GM23248 (cell line): ENCODE data around the gene PRKCE. TPM values are rescaled to one million over a fixed set of nuclear protein-coding genes. Genes with fewer than 3 reads are reported as not detected.

Source experiments
- DNase-seq: peaks from one replicate; pipeline ENCODE4 v3.0.0-alpha.2; 2015
- H2AFZ ChIP-seq: fragments of 200-600 bp; sonication (generic); 2 replicates; pipeline ENCODE4 v1.6.1; 2016; ENCODE audit warnings: antibody characterized with exemption
- H3F3A ChIP-seq: fragments of 200-600 bp; sonication (generic); 2 replicates; pipeline ENCODE4 v1.6.1; 2016; ENCODE audit warnings: mild to moderate bottlenecking, antibody characterized with exemption, mixed run types; ENCODE audit not compliant: insufficient read depth
- H3K27ac ChIP-seq: fragments of 200-600 bp; sonication (generic); 2 replicates; pipeline ENCODE4 v1.5.1; 2016; ENCODE audit warnings: mild to moderate bottlenecking
- H3K27me3 ChIP-seq: fragments of 200-600 bp; sonication (generic); replicated peaks from 2 replicates; pipeline ENCODE4 v1.6.1; 2016; ENCODE audit warnings: mild to moderate bottlenecking; ENCODE audit not compliant: insufficient read depth
- H3K36me3 ChIP-seq: fragments of 200-600 bp; sonication (generic); 2 replicates; pipeline ENCODE4 v1.6.1; 2016; ENCODE audit warnings: low read depth, mild to moderate bottlenecking
- H3K4me1 ChIP-seq: fragments of 200-600 bp; sonication (generic); 2 replicates; pipeline ENCODE4 v1.6.1; 2016; ENCODE audit warnings: mild to moderate bottlenecking; ENCODE audit not compliant: insufficient read depth
- H3K4me2 ChIP-seq: fragments of 200-600 bp; sonication (generic); one replicate; pipeline ENCODE4 v1.6.1; 2016; ENCODE audit warnings: mild to moderate bottlenecking; ENCODE audit not compliant: unreplicated experiment
- H3K4me3 ChIP-seq: fragments of 200-600 bp; sonication (generic); 2 replicates; pipeline ENCODE4 v1.5.1; 2016; ENCODE audit warnings: mild to moderate bottlenecking
- H3K79me2 ChIP-seq: fragments of 200-600 bp; sonication (generic); 2 replicates; pipeline ENCODE4 v1.6.1; 2016; ENCODE audit warnings: mild to moderate bottlenecking; ENCODE audit not compliant: insufficient read depth
- H3K9ac ChIP-seq: fragments of 200-600 bp; sonication (generic); 2 replicates; pipeline ENCODE4 v1.6.1; 2016; ENCODE audit warnings: mild to moderate bottlenecking
- H3K9me2 ChIP-seq: fragments of 200-600 bp; sonication (generic); 2 replicates; pipeline ENCODE4 v1.6.1; 2016; ENCODE audit warnings: mixed run types, mild to moderate bottlenecking, moderate library complexity; ENCODE audit not compliant: insufficient read depth
- H3K9me3 ChIP-seq: fragments of 200-600 bp; sonication (generic); one replicate; pipeline ENCODE4 v1.6.1; 2017; ENCODE audit warnings: low read depth
- H4K20me1 ChIP-seq: fragments of 200-600 bp; sonication (generic); 2 replicates; pipeline ENCODE4 v1.6.0; 2016; ENCODE audit not compliant: insufficient read depth
- EZH2 ChIP-seq: fragments of 200-600 bp; sonication (generic); IDR thresholded peaks from 2 replicates; pipeline ENCODE4 v1.6.1; 2018; ENCODE audit warnings: antibody characterized with exemption, mild to moderate bottlenecking; ENCODE audit not compliant: insufficient read depth, poor library complexity, severe bottlenecking
- EZH2phosphoT487 ChIP-seq: fragments of 200-600 bp; sonication (generic); IDR thresholded peaks from 2 replicates; pipeline ENCODE4 v1.6.1; 2018; ENCODE audit warnings: antibody characterized with exemption, moderate library complexity, mild to moderate bottlenecking, low read depth; ENCODE audit not compliant: insufficient read depth
- WGBS, 2 experiments: methylation state at CpG; one replicate each; pipeline ENCODE4 v1.1.6; 2015 to 2017; ENCODE audit warnings: low lambda C conversion rate in 2 of 2, low coverage in 1 of 2; ENCODE audit errors: missing lambda C conversion rate in 2 of 2; 5-methylcytosine and 5-hydroxymethylcytosine counted together
- in situ Hi-C: fragments of 300-500 bp; cut with MboI; formaldehyde crosslinking; loops from 2 replicates; pipeline ENCODE4 v1.15.0; 2020
- polyA plus RNA-seq: library from polyadenylated mRNA; unstranded; fragments of >200 nt; fragmentation: Nextera tagmentation; extraction: Ambion mirVana; gene quantifications from 2 replicates; pipeline ENCODE4 v1.2.1, GENCODE V29; 2016
- total RNA-seq: library from RNA; depleted of rRNA; stranded (reverse); fragments of >200 nt; shearing (Covaris generic); gene quantifications from 2 replicates; pipeline ENCODE4 v1.2.3, GENCODE V29; 2014

Gene PRKCE
- total and polyA plus RNA-seq, 2 experiments from 2014 or later: 5.9 to 7.0 TPM

- no peak for DNase-seq
- TF ChIP-seq EZH2phosphoT487 (no peak), EZH2 (no peak)
- in situ Hi-C loops: loop anchor here (10.0 kb wide), 1 partner anchor 129 kb away; no protein-coding TSS in a partner anchor
These were observed 122.4 kb downstream of the PRKCE start for GRCh38 chr2:45773909-45774308.

GRCh38 chr2:45774688-45775244, 123.3 kb downstream of the PRKCE start:
- peaks cover 9% of the 10 kb centered on the region; the same call in 1 of the 2 replicates for H3F3A ChIP-seq
- H3K4me3 ChIP-seq: no peak overlapping the region
- H3K27ac ChIP-seq: no peak overlapping the region
- H3K9me3 ChIP-seq: no peaks in the 10 kb centered on the region
- TF ChIP-seq EZH2phosphoT487 (no peak), EZH2 (no peak)
- no peaks in the 10 kb centered on the region for H3K9me2 ChIP-seq
- H3K36me3 ChIP-seq: no peaks in the 10 kb centered on the region
- no peak for DNase-seq
- no peak overlapping the region for H3K9ac ChIP-seq
- H4K20me1 ChIP-seq: peaks cover 2% of the 10 kb centered on the region; the same call in 1 of the 2 replicates
- in situ Hi-C loops: loop anchor here (10.0 kb wide), 1 partner anchor 130 kb away; no protein-coding TSS in a partner anchor
- peaks cover 66% of the 10 kb centered on the region for H3K79me2 ChIP-seq
- no peak overlapping the region for H3K4me2 ChIP-seq
- WGBS, 2 experiments: 56 to 63% methylated on average over 10 of the region's 10 CpGs
- peaks cover 27% of the 10 kb centered on the region for H3K4me1 ChIP-seq
- no peaks in the 10 kb centered on the region for H3K27me3 ChIP-seq
- no peak overlapping the region for H2AFZ ChIP-seq

More at GRCh38 chr2:45773909-45774308, 122.4 kb downstream of the PRKCE start:
- no peaks in the 10 kb centered on the region for H3K9me2 ChIP-seq
- H3K4me2 ChIP-seq: no peak overlapping the region
- no peak overlapping the region for H3K27ac ChIP-seq
- no peaks in the 10 kb centered on the region for H3K9me3 ChIP-seq
- no peaks in the 10 kb centered on the region for H3K27me3 ChIP-seq
- no peak overlapping the region for H2AFZ ChIP-seq
- peaks cover 27% of the 10 kb centered on the region for H3K4me1 ChIP-seq
- no peak overlapping the region for H3K4me3 ChIP-seq
- peaks cover 2% of the 10 kb centered on the region; the same call in 1 of the 2 replicates for H4K20me1 ChIP-seq
- no peaks in the 10 kb centered on the region for H3K36me3 ChIP-seq
- H3K9ac ChIP-seq: no peak overlapping the region
- H3F3A ChIP-seq: peaks cover 9% of the 10 kb centered on the region; the same call in 1 of the 2 replicates
- 92 to 98% methylated on average over 9 of the region's 9 CpGs for WGBS, 2 experiments
- peaks cover 68% of the 10 kb centered on the region for H3K79me2 ChIP-seq

- no peaks in the 10 kb centered on the region for H4K20me1 ChIP-seq
- no peaks in the 10 kb centered on the region for H3K9me2 ChIP-seq
- H3K4me1 ChIP-seq: peaks cover 18% of the 10 kb centered on the region
- 0 out of 2 replicates have a peak overlapping the region, but pooled peaks have one; percentile 11 for H2AFZ ChIP-seq
- no peaks in the 10 kb centered on the region for H3K27me3 ChIP-seq
- peaks cover 72% of the 10 kb centered on the region for H3K79me2 ChIP-seq
- peak overlapping the region; percentile 27 for H3K9ac ChIP-seq
- no peaks in the 10 kb centered on the region for H3K9me3 ChIP-seq
- H3K27ac ChIP-seq: peak overlapping the region; percentile 52
- WGBS, 2 experiments: 20 to 34% methylated on average over 7 of the region's 7 CpGs
- peaks cover 9% of the 10 kb centered on the region; the same call in 1 of the 2 replicates for H3F3A ChIP-seq
- H3K36me3 ChIP-seq: no peaks in the 10 kb centered on the region
- no peak overlapping the region for H3K4me3 ChIP-seq
- H3K4me2 ChIP-seq: peak overlapping the region; percentile 32
- in situ Hi-C loops: loop anchor here (10.0 kb wide), 1 partner anchor 132 kb away; no protein-coding TSS in a partner anchor
- TF ChIP-seq EZH2phosphoT487 (no peak), EZH2 (no peak)
- DNase-seq: peak; percentile 72
These were observed 124.9 kb downstream of the PRKCE start for GRCh38 chr2:45776160-45776955.

GRCh38 chr2:45777996-45778719, 126.7 kb downstream of the PRKCE start:
- Histone ChIP-seq H3K9me2 (no peaks in the 10 kb centered on the region), H3K36me3 (no peaks in the 10 kb centered on the region), H3K4me3 (no peak overlapping the region), H3K79me2 (peaks cover 73% of the 10 kb centered on the region), H2AFZ (no peak overlapping the region), H3K27ac (no peak overlapping the region), H3F3A (peaks cover 9% of the 10 kb centered on the region; the same call in 1 of the 2 replicates), H4K20me1 (no peaks in the 10 kb centered on the region), H3K9me3 (no peaks in the 10 kb centered on the region), H3K9ac (no peak overlapping the region), H3K27me3 (no peaks in the 10 kb centered on the region), H3K4me1 (peaks cover 14% of the 10 kb centered on the region), H3K4me2 (no peak overlapping the region)
- in situ Hi-C loops: loop anchor here (10.0 kb wide), 1 partner anchor 133 kb away; no protein-coding TSS in a partner anchor
- no peak for TF ChIP-seq EZH2phosphoT487
- no peak for TF ChIP-seq EZH2
- no peak for DNase-seq
- 75 to 77% methylated on average over 10 of the region's 10 CpGs for WGBS, 2 experiments
